RCC 7860 (cell line): ENCODE data around the gene DTNA.

Experiments
- DNase-seq: peaks from one replicate; pipeline ENCODE4 v3.0.0-alpha.2; 2015; ENCODE audit warnings: low spot score
- FAIRE-seq: peaks from 2 replicates; lab custom pipeline; 2012; peaks lifted over from hg19 to GRCh38; lab: Jason Lieb, UNC

The DTNA gene

GRCh38 chr18:34926683-34927082, 216.6 kb downstream of the DTNA start:
- FAIRE-seq = no peak
- DNase-seq = no peak

DNA sequence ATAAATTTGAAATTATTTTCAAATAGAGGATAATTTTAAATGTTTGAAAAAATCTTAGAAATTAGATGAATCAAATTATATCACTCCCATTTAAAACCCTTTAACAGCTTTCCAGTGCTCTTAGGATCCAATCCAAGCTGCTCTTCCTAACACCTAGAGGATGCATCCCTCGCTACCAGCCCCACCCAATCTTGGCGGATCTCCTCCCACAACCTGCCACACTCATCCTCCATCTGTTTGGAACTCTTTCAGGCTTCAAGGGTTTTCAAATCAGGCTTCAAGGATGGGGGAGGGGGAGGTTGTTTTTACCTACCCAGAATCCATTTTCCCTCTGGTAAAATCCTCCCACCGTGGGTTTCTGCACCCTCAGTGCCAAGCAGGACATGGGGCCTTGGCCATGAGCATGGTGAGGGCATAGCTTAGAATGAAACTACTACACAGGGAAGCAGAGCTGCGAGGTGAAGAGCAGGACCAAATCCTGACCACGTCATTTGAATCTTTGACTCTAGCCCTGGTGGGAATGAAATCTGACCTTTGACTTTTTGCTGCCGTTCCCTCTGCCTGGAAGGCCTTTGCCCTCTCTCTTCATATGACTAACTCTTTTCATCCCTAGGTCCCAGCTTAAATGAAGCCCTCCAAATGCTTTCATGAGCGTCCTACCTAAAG, 218.1 kb downstream of the DTNA start:
- no peak for FAIRE-seq
- no peak for DNase-seq

DNA sequence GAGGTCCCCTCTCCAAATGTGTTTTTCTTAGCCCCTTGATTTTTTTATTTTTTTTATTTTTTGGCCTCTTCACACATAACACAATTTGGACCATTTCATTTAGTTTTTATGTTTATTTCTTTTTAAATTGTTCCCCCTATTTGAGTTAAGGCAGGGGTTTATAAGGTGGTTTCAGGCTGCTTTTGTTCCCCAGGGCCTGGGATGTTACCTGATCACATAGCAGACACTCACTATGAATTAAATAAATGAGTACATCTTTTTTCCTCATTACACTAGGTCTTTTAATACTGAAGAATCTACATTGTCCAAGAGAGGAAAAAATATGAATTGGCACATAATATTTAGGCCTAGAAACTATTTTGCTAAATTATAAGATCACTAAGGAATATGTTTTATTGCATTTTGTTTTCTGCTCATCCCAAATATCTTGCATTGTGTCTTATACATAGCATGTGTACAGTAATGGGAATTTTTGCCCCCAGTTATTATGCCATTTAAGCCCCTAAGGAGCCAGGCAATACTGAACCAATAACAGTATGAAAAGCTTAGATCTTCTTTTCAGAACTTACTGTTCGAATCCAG, 218.7 kb downstream of the DTNA start:
- no peak for FAIRE-seq
- DNase-seq = no peak

GRCh38 chr18:34929336-34929780, 219.3 kb downstream of the DTNA start:
- FAIRE-seq = peak; percentile 72
- peak; percentile 54 for DNase-seq

DNA sequence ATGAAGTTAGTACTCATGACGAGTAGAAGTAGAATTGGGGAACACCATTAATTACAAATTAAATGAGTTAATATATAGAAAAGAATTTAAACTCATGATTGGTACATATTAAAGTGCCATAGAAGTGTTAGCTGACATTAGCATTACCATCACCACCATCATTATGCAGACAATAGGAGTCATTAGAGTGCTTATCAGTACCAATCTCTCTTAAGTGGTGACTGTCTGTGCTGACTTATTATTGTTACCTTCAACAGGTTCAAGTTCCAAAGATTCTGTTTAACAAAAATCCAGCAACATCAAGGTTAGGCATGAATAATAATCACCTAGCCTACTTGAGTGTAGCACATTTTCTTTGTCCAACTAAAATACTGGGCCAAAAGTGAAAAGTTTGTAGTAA, 222.3 kb downstream of the DTNA start:
- no peak for FAIRE-seq
- DNase-seq = no peak

DNA sequence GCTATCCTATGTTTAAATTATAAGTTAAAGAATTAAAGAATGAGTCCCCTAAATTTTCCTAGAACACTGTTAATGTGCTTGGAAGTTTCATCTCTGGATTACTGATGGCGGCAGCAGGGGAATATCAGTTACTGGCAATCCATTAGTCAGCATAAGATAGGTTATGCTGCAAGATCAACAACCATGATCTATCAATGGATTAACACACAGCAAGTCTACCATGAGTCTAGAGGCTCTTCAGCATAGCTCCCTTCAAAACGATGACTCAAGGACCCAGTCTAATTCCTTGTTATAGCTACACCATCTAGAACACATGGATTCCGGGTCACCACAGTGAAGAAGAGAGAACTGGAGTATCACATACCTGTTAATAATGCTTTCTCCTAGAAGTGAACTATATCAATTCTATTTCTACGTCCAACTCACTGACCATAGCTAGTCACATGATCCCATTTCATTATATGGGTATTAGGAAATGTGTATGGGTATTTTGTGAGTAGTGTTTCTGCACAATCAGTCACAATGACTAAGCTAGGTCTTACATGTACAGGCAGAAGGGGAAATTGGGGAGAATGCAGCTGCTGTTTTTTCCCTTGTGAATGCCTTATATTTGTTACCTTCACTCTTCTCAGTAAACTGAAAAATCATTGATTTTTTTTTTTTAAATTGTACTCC, 222.8 kb downstream of the DTNA start:
- FAIRE-seq (no peak), DNase-seq (no peak)

- DNase-seq (no peak), FAIRE-seq (no peak)
These were observed 224.0 kb downstream of the DTNA start for GRCh38 chr18:34933909-34934661.

DNA sequence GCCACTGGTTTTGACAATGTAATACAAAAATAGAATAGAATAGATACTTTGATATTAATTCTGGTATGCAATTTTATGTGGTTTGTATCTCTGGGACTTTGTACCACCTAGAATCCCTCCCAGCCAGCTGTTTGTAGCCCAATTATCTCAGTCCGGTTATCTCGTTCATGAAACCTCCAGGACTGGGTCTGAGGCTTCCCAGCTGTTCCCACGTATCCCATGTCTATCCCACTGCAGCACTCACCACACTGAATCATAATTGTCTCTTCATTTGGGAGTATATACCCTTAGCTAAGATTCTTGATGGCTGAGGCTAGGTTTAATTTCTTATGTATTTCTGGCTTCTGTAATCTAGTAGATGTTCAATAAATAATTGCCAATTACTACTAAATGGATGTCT, 226.7 kb downstream of the DTNA start:
- no peak for FAIRE-seq
- no peak for DNase-seq

DNA sequence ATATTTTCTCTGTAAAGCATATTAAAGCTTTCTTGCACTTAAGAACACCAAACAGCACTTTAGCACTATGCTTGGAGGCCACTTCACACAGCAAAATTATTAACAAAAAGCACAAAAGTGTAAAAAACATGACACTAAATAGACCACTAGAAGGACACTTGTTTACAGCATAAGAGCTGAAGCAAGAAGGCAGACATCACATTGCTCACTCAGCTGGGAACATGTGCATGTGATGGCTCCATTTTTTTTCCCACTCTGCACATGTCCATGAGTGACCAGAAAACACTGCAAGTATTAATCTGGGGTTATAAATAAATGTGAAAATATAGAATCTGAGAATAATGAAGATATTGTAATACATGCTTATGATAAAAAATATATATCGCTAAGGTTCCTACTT, 228.0 kb downstream of the DTNA start:
- DNase-seq = no peak
- no peak for FAIRE-seq
